HEK293 (cell line): ENCODE results near the gene COL25A1.

Source experiments
- CTCF ChIA-PET: fragments of 350-600 bp; formaldehyde crosslinking; extraction: SDS; loops from one replicate; lab custom pipeline; 2021; ENCODE audit warnings: antibody characterized with exemption; lab: Yijun Ruan, JAX
- POLR2A ChIA-PET: fragments of 300-600 bp; formaldehyde crosslinking; extraction: SDS; loops from one replicate; lab custom pipeline; 2020; ENCODE audit warnings: antibody characterized with exemption, inconsistent platforms; lab: Yijun Ruan, JAX
- H3K27ac ChIP-seq: fragments of 200-500 bp; sonication (Bioruptor generic); 2 replicates; pipeline ENCODE4 v1.5.1; 2014; ENCODE audit warnings: low read depth, low read length, control low read depth, inconsistent platforms; ENCODE audit errors: extremely low read depth
- H3K36me3 ChIP-seq, 2 experiments: fragments of 200-500 bp in 1 of 2; sonication (Bioruptor generic) in 1 of 2; 1 replicate in 1 of 2; 2 replicates in 1 of 2; pipeline ENCODE4 v1.5.1; 2014 to 2017; ENCODE audit warnings: inconsistent platforms in 2 of 2, low read length in 2 of 2; ENCODE audit not compliant: control insufficient read depth in 2 of 2, insufficient read depth in 1 of 2
- H3K4me1 ChIP-seq: fragments of 200-500 bp; sonication (Bioruptor generic); 2 replicates; pipeline ENCODE4 v1.5.1; 2014; ENCODE audit warnings: mild to moderate bottlenecking, low read length, inconsistent platforms; ENCODE audit not compliant: control insufficient read depth, insufficient read depth
- H3K4me3 ChIP-seq: 2 replicates; pipeline ENCODE4 v1.5.1; 2011; ENCODE audit warnings: low read depth, mild to moderate bottlenecking, control low read depth, low read length, moderate library complexity
- H3K9me3 ChIP-seq: fragments of 200-500 bp; sonication (Bioruptor generic); 2 replicates; pipeline ENCODE4 v1.5.1; 2014; ENCODE audit warnings: low read depth, low read length, inconsistent platforms; ENCODE audit not compliant: control insufficient read depth, insufficient read depth
- AEBP2 ChIP-seq: fragments of 450-650 bp; formaldehyde crosslinking; IDR thresholded peaks from 2 replicates; pipeline ENCODE4 v1.5.1; 2016; ENCODE audit warnings: missing biosample characterization, missing genetic modification characterization, borderline replicate concordance
- GLIS2 ChIP-seq: fragments of 450-650 bp; formaldehyde crosslinking; IDR thresholded peaks from 2 replicates; pipeline ENCODE4 v1.5.1; 2016; ENCODE audit warnings: missing biosample characterization, missing genetic modification characterization
- HOXA7 ChIP-seq: sonication (generic); formaldehyde crosslinking; IDR thresholded peaks from 2 replicates; pipeline ENCODE4 v1.8.1; 2022; ENCODE audit warnings: missing genetic modification reagents, borderline replicate concordance
- HOXD13 ChIP-seq: sonication (generic); formaldehyde crosslinking; IDR thresholded peaks from 2 replicates; pipeline ENCODE4 v1.8.0; 2022; ENCODE audit warnings: missing genetic modification reagents, borderline replicate concordance
- KLF10 ChIP-seq: fragments of 450-650 bp; IDR thresholded peaks from 2 replicates; pipeline ENCODE4 v1.5.1; 2018; ENCODE audit warnings: missing biosample characterization, mild to moderate bottlenecking, missing genetic modification characterization
- OSR2 ChIP-seq: fragments of 450-650 bp; formaldehyde crosslinking; IDR thresholded peaks from 2 replicates; pipeline ENCODE4 v1.5.1; 2016; ENCODE audit warnings: missing biosample characterization, missing genetic modification characterization
- ZBTB17 ChIP-seq: fragments of 450-650 bp; formaldehyde crosslinking; IDR thresholded peaks from 2 replicates; pipeline ENCODE4 v1.5.1; 2016; ENCODE audit warnings: missing biosample characterization, missing genetic modification characterization
- ZBTB21 ChIP-seq: fragments of 450-650 bp; formaldehyde crosslinking; IDR thresholded peaks from 2 replicates; pipeline ENCODE4 v1.5.1; 2017; ENCODE audit warnings: missing biosample characterization, missing genetic modification characterization
- ZBTB26 ChIP-seq: fragments of 450-650 bp; formaldehyde crosslinking; optimal IDR thresholded peaks from 2 replicates; pipeline ENCODE3; 2016; ENCODE audit warnings: missing biosample characterization, mild to moderate bottlenecking, missing genetic modification characterization
- ZBTB44 ChIP-seq: fragments of 450-650 bp; IDR thresholded peaks from 2 replicates; pipeline ENCODE4 v1.5.1; 2018; ENCODE audit warnings: missing biosample characterization, mild to moderate bottlenecking, missing genetic modification characterization
- ZNF248 ChIP-seq: fragments of 450-650 bp; formaldehyde crosslinking; IDR thresholded peaks from 2 replicates; pipeline ENCODE4 v1.5.1; 2017; ENCODE audit warnings: missing biosample characterization, missing genetic modification characterization
- ZNF548 ChIP-seq: fragments of 450-650 bp; formaldehyde crosslinking; IDR thresholded peaks from 2 replicates; pipeline ENCODE4 v1.5.1; 2016; ENCODE audit warnings: missing biosample characterization, missing genetic modification characterization
- ZNF580 ChIP-seq: fragments of 450-650 bp; formaldehyde crosslinking; IDR thresholded peaks from 2 replicates; pipeline ENCODE4 v1.5.1; 2016; ENCODE audit warnings: missing biosample characterization, missing genetic modification characterization
- ZNF639 ChIP-seq: fragments of 450-650 bp; formaldehyde crosslinking; IDR thresholded peaks from 2 replicates; pipeline ENCODE4 v1.5.1; 2016; ENCODE audit warnings: missing biosample characterization, missing genetic modification characterization
- ZNF660 ChIP-seq: fragments of 450-650 bp; IDR thresholded peaks from 2 replicates; pipeline ENCODE4 v1.5.1; 2018; ENCODE audit warnings: missing biosample characterization, mild to moderate bottlenecking, missing genetic modification characterization
- ZNF692 ChIP-seq: fragments of 450-650 bp; formaldehyde crosslinking; IDR thresholded peaks from 2 replicates; pipeline ENCODE4 v1.5.1; 2016; ENCODE audit warnings: missing biosample characterization, missing genetic modification characterization

The COL25A1 gene

GRCh38 chr4:108887034-108887433 is 415.4 kb downstream of the COL25A1 start:
- CTCF ChIA-PET, result no interaction called here
- Histone ChIP-seq H3K27ac (no peak overlapping the region), H3K9me3 (no peaks in the 10 kb centered on the region), H3K4me3 (no peak overlapping the region), H3K36me3 (no peaks in the 10 kb centered on the region), H3K4me1 (no peaks in the 10 kb centered on the region)
- POLR2A ChIA-PET, result no interaction called here
- no peak for TF ChIP-seq KLF10 (tag by site-specific recombination)
- no peak for TF ChIP-seq HOXA7
- TF ChIP-seq GLIS2 (tag by site-specific recombination), result no peak
- TF ChIP-seq ZNF248 (tag by site-specific recombination), result no peak
- no peak for TF ChIP-seq ZNF660 (tag by site-specific recombination)
- no peak for TF ChIP-seq OSR2 (tag by site-specific recombination)
- TF ChIP-seq ZNF580 (tag by site-specific recombination), result no peak
- TF ChIP-seq HOXD13, result no peak

- ChIA-PET POLR2A (no interaction called here), CTCF (interaction anchor here (0.7 kb wide), 1 partner anchor 10 kb away, joined by 3 read pairs; no protein-coding TSS in a partner anchor)
- H3K27ac ChIP-seq, result no peak overlapping the region
These were observed 417.2 kb downstream of the COL25A1 start for GRCh38 chr4:108885211-108885610.

More at GRCh38 chr4:108885211-108885610, 417.2 kb downstream of the COL25A1 start:
- no peak overlapping the region for H3K4me3 ChIP-seq
- no peak for TF ChIP-seq ZBTB26 (tag by site-specific recombination)
- no peak for TF ChIP-seq ZBTB17 (tag by site-specific recombination)
- no peak for TF ChIP-seq AEBP2 (tag by site-specific recombination)
- no peak for TF ChIP-seq ZNF548 (tag by site-specific recombination)
- no peak for TF ChIP-seq ZBTB44 (tag by site-specific recombination)
- TF ChIP-seq ZNF639 (tag by site-specific recombination), result no peak
- TF ChIP-seq ZBTB21 (tag by site-specific recombination), result no peak
- TF ChIP-seq HOXD13, result no peak
- no peak for TF ChIP-seq ZNF692 (tag by site-specific recombination)
- no peaks in the 10 kb centered on the region for H3K9me3 ChIP-seq
- H3K36me3 ChIP-seq, result no peaks in the 10 kb centered on the region
- H3K4me1 ChIP-seq, result no peaks in the 10 kb centered on the region
